Choroid plexus epithelial cell (primary cell): ENCODE measurements around the gene DACT1.

Experiments used
- DNase-seq: peaks from one replicate; pipeline ENCODE4 v3.0.0-alpha.2; 2010; ENCODE audit warnings: low read depth
- H3K4me3 ChIP-seq: 2 replicates; pipeline ENCODE4 v1.5.1; 2011; ENCODE audit warnings: low read depth, mild to moderate bottlenecking, control low read depth, low read length, moderate library complexity
- TF ChIP-seq, protein P1 (sequence below): conservative IDR thresholded peaks from 2 replicates; pipeline ENCODE4 v1.5.1; 2011; ENCODE audit warnings: low read depth, mild to moderate bottlenecking, control low read depth, inconsistent platforms, low read length, moderate library complexity

The DACT1 gene

DNA sequence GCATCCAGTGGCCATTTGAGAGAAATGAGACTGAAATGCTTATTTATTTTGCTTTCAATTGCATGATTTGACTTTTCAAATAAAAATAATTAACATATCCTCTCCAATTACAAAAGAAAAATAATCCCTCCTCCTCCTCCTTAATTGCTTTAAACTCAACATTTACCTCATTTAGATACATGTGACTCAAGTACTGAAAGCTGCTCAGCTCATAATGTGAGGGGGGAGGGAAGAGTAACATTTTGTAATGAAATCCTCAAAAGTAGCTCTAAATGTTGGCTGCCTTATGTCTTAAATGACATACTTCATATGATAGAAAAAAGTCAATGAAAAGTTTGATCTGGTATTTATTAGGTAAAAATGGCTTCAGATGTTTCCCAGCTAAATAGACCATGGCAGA lies 29.0 kb downstream of the DACT1 start:
- no peak for DNase-seq
- no peak overlapping the region for H3K4me3 ChIP-seq
- TF ChIP-seq, protein P1, sequence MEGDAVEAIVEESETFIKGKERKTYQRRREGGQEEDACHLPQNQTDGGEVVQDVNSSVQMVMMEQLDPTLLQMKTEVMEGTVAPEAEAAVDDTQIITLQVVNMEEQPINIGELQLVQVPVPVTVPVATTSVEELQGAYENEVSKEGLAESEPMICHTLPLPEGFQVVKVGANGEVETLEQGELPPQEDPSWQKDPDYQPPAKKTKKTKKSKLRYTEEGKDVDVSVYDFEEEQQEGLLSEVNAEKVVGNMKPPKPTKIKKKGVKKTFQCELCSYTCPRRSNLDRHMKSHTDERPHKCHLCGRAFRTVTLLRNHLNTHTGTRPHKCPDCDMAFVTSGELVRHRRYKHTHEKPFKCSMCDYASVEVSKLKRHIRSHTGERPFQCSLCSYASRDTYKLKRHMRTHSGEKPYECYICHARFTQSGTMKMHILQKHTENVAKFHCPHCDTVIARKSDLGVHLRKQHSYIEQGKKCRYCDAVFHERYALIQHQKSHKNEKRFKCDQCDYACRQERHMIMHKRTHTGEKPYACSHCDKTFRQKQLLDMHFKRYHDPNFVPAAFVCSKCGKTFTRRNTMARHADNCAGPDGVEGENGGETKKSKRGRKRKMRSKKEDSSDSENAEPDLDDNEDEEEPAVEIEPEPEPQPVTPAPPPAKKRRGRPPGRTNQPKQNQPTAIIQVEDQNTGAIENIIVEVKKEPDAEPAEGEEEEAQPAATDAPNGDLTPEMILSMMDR: no peak

- no peak overlapping the region for H3K4me3 ChIP-seq
- DNase-seq: no peak
- TF ChIP-seq, protein P1: no peak
These were observed 30.1 kb downstream of the DACT1 start for GRCh38 chr14:58667900-58668299.

DNA sequence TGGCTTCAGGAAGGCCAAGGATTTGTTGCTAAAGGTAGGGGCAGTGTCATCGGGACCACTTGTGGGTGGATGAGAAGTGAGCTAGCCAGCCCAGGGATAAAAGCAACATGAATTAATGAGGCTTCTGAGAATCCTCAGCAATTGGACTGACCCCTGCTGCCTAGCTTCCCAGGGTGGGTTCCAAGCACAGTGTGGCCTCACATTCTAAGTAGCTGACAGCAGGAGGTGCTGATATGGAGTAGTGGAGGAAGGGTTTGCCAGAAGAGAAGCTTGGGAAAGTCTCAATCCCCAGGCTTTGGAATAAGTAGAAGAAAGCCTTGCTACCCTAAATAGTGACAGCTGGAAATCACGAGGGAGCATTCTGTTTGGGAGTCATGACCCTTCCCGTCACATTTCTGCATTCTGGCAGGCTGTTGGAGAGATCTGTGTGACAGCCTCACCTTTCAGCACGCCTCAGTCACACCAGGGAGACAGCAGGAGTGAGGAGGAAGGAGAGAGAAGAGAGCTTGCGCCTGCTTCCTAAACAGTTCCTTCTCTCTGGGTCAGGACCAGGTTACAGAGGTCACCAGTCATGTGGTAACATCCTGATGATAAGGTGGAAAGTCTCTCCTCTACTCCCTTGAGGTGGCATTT lies 31.2 kb downstream of the DACT1 start:
- DNase-seq: peak; percentile 40
- TF ChIP-seq, protein P1: peak; percentile 24
- no peak overlapping the region for H3K4me3 ChIP-seq

- DNase-seq: no peak
These were observed 31.9 kb downstream of the DACT1 start for GRCh38 chr14:58669556-58670200.

DNA sequence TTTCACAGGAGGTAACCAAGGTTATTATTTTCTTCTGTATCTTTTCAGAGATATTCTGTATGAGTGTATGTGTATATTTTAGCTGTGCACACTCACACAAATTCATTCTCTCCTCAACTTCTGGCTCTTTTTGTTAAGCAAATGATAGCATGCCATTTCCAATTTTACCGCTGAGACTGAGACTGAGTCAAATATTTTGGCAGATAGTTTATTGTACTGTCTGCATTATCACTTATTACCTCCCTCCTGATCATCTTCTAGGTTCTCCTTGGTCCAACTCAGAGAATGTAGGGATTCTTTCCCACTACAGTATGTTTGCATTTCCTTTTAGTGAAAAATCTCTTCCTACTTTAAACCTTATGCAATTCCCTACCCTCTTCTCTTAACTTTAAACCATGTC lies 33.3 kb downstream of the DACT1 start:
- TF ChIP-seq, protein P1: no peak
- H3K4me3 ChIP-seq: no peak overlapping the region
- no peak for DNase-seq

More at GRCh38 chr14:58669556-58670200, 31.9 kb downstream of the DACT1 start:
- no peak overlapping the region for H3K4me3 ChIP-seq
- TF ChIP-seq, protein P1: no peak

DNA sequence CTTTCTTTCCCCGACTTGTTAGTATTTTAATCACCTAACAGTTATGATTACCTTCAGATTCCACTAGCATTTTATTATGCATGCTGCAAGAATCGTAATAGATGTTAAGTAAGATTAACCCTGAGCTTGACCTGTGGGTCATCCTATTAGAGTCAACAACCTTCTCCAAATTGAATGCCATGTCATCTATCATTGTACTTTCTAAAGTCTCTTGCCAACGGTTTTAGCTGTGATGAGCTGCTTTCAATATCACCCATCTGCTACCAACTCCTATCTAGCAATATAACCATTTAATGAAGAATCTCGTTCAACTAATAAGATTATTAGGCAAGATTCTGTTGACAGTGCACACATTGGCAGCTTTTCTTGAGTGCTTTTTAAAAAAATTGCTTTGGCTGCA lies 33.7 kb downstream of the DACT1 start:
- TF ChIP-seq, protein P1: no peak
- DNase-seq: no peak
- H3K4me3 ChIP-seq: no peak overlapping the region

DNA sequence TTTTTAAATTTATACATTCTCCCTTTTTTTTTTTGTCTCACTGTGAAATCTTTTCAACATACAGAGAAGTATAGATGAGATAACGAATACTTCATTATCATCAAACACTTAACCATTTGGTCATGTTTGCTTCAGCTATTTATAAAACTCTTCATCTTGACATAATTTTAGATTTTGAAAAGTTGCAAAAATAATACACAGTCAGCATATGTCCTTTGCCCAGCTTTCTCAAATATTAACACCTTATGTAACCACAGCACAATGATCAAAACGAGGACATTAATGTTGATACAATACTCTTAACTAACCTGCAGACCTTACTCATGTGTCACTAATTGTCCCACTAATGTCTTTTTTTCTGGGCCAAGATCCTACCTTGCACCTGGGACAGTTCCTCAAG lies 36.0 kb downstream of the DACT1 start:
- no peak overlapping the region for H3K4me3 ChIP-seq
- no peak for DNase-seq
- TF ChIP-seq, protein P1: no peak
